Measurements from ENCODE around the gene WDR88. TPM values are rescaled to one million over a fixed set of nuclear protein-coding genes. Genes with fewer than 3 reads are reported as not detected.

WDR88 gene
- total and polyA plus RNA-seq, 9 donors, result 0.09 to 1.3 (median 0.47) TPM

DNA sequence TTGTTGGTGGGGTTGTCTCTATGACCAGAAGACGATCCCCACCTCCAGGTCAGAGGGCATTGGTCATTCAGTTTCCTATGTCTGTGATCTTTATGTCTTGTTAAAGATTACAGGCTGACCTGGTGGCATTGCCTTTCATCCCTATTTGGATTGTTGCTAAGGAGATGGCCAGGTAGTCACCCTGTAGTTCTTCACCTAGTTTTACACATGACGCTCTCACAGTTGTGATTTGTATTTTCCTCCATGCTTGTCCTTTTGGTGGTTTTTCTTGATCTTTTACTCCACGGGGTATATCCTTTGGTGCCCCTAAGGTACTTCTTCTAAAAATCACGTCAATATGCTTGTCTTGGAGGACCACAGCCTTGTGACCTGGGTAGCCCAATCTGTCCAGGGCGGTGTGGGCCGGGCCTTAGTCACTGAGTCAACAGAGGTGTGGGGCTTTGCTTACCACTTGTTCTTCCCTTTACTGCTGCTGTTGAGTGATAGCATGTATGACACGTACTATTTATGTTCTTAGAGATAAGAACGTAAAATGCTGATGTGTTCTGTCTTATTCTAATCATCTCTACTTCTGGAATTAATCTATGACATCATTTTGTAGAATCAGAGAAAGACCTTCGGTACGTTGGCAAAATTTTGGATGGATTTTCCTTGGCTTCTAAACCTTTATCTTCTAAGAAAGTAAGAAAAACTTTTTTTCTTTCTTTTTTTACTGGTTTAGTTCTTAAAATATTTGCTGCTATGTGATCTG lies 30.8 kb upstream of the WDR88 start:
- H3K9me3 ChIP-seq (replicated peaks; ENCODE audit: control insufficient read depth, low read depth, low read length), result no peaks in the 10 kb centered on the region
- DNase-seq, result no peak
- H3K27me3 ChIP-seq (ENCODE audit: control insufficient read depth, insufficient read depth, low read length), result no peaks in the 10 kb centered on the region
- H3K4me3 ChIP-seq (ENCODE audit: low read length), result no peak overlapping the region
- H3K36me3 ChIP-seq (ENCODE audit: control insufficient read depth, insufficient read depth, low read length), result peaks cover 53% of the 10 kb centered on the region
- H3K4me1 ChIP-seq (ENCODE audit: control insufficient read depth, insufficient read depth, low read length), result no peaks in the 10 kb centered on the region
- WGBS (ENCODE audit: insufficient coverage), result 95% methylated on average over 4 of the region's 10 CpGs
- no peak overlapping the region for H3K27ac ChIP-seq (ENCODE audit: low read length)

DNA sequence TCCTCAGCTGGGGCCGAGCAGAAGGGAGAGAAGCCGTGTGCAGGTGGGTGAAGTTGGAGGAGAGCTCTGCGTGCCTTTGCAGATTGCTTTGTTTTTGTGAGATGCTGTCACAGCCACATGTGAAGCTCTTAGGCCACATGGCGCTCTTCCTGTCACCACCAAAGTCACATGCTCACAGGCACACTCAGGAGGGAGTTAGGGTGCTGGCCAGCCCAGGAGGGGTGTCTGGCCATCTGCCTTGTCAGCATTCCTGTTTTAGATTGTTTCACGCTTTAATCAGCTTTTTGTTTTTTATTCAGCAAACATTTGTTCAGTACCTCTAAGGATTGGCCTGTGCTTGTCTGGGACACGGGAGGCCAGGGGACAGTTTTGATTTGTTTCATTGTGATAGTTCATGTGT lies 29.0 kb upstream of the WDR88 start:
- Histone ChIP-seq H3K9me3 (replicated peaks; ENCODE audit: control insufficient read depth, low read depth, low read length) (no peaks in the 10 kb centered on the region), H3K4me1 (ENCODE audit: control insufficient read depth, insufficient read depth, low read length) (no peaks in the 10 kb centered on the region), H3K36me3 (ENCODE audit: control insufficient read depth, insufficient read depth, low read length) (peaks cover 59% of the 10 kb centered on the region), H3K4me3 (ENCODE audit: low read length) (no peak overlapping the region), H3K27me3 (ENCODE audit: control insufficient read depth, insufficient read depth, low read length) (no peaks in the 10 kb centered on the region), H3K27ac (ENCODE audit: low read length) (no peak overlapping the region)
- no CpG with 5 or more reads among the region's 6 CpGs for WGBS (ENCODE audit: insufficient coverage)
- DNase-seq, result no peak

- H3K9me3 ChIP-seq (replicated peaks; ENCODE audit: control insufficient read depth, low read depth, low read length), result no peaks in the 10 kb centered on the region
- H3K36me3 ChIP-seq (ENCODE audit: control insufficient read depth, insufficient read depth, low read length), result peaks cover 68% of the 10 kb centered on the region
- no peak overlapping the region for H3K4me3 ChIP-seq (ENCODE audit: low read length)
- no peak overlapping the region for H3K27ac ChIP-seq (ENCODE audit: low read length)
- H3K27me3 ChIP-seq (ENCODE audit: control insufficient read depth, insufficient read depth, low read length), result no peaks in the 10 kb centered on the region
- no peak for DNase-seq
- H3K4me1 ChIP-seq (ENCODE audit: control insufficient read depth, insufficient read depth, low read length), result no peaks in the 10 kb centered on the region
- whole genome bisulfite sequencing (ENCODE audit: insufficient coverage), result 94% methylated on average over 10 of the region's 10 CpGs
Measured at GRCh38 chr19:33108161-33108560, 23.8 kb upstream of the WDR88 start.

GRCh38 chr19:33110137-33110910 lies 21.6 kb upstream of the WDR88 start:
- no CpG with 5 or more reads among the region's 9 CpGs for WGBS (ENCODE audit: insufficient coverage)
- H3K36me3 ChIP-seq (ENCODE audit: control insufficient read depth, insufficient read depth, low read length), result peaks cover 67% of the 10 kb centered on the region
- H3K9me3 ChIP-seq (replicated peaks; ENCODE audit: control insufficient read depth, low read depth, low read length), result no peaks in the 10 kb centered on the region
- no peak overlapping the region for H3K27ac ChIP-seq (ENCODE audit: low read length)
- no peaks in the 10 kb centered on the region for H3K4me1 ChIP-seq (ENCODE audit: control insufficient read depth, insufficient read depth, low read length)
- H3K4me3 ChIP-seq (ENCODE audit: low read length), result no peak overlapping the region
- no peak for DNase-seq
- no peaks in the 10 kb centered on the region for H3K27me3 ChIP-seq (ENCODE audit: control insufficient read depth, insufficient read depth, low read length)

DNA sequence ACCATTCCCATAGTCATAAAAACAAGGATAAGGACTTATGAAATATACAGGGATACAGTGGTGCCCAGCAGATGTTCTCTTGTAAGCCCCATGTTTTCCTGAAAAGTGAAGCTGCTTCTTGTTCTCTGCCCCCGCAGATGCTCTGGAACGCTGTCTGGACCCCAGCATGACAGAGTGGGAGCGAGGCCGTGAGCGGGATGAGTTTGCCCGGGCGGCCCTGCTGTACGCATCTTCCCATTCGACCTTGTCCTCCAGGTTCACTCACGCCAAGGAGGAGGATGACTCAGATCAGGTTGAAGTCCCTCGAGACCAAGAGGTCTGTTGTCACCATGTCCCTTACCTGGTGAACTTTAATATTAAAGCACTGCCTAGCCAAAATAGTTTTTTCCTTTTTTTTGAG lies 20.3 kb upstream of the WDR88 start:
- no peak for DNase-seq
- no peak overlapping the region for H3K27ac ChIP-seq (ENCODE audit: low read length)
- H3K27me3 ChIP-seq (ENCODE audit: control insufficient read depth, insufficient read depth, low read length), result no peaks in the 10 kb centered on the region
- WGBS (ENCODE audit: insufficient coverage), result 95% methylated on average over 10 of the region's 11 CpGs
- H3K9me3 ChIP-seq (replicated peaks; ENCODE audit: control insufficient read depth, low read depth, low read length), result no peaks in the 10 kb centered on the region
- H3K4me1 ChIP-seq (ENCODE audit: control insufficient read depth, insufficient read depth, low read length), result no peaks in the 10 kb centered on the region
- no peak overlapping the region for H3K4me3 ChIP-seq (ENCODE audit: low read length)
- peaks cover 60% of the 10 kb centered on the region for H3K36me3 ChIP-seq (ENCODE audit: control insufficient read depth, insufficient read depth, low read length)

- H3K27me3 ChIP-seq (ENCODE audit: control insufficient read depth, insufficient read depth, low read length), result no peaks in the 10 kb centered on the region
- H3K36me3 ChIP-seq (ENCODE audit: control insufficient read depth, insufficient read depth, low read length), result peaks cover 57% of the 10 kb centered on the region
- 87% methylated on average over 2 of the region's 4 CpGs for WGBS (ENCODE audit: insufficient coverage)
- H3K4me3 ChIP-seq (ENCODE audit: low read length), result no peak overlapping the region
- no peaks in the 10 kb centered on the region for H3K4me1 ChIP-seq (ENCODE audit: control insufficient read depth, insufficient read depth, low read length)
- no peak overlapping the region for H3K27ac ChIP-seq (ENCODE audit: low read length)
- H3K9me3 ChIP-seq (replicated peaks; ENCODE audit: control insufficient read depth, low read depth, low read length), result no peaks in the 10 kb centered on the region
- DNase-seq, result no peak
Measured at GRCh38 chr19:33114312-33114711, 17.6 kb upstream of the WDR88 start.

GRCh38 chr19:33117501-33117900 lies 14.4 kb upstream of the WDR88 start:
- Histone ChIP-seq H3K9me3 (replicated peaks; ENCODE audit: control insufficient read depth, low read depth, low read length) (no peaks in the 10 kb centered on the region), H3K27me3 (ENCODE audit: control insufficient read depth, insufficient read depth, low read length) (no peaks in the 10 kb centered on the region), H3K4me1 (ENCODE audit: control insufficient read depth, insufficient read depth, low read length) (no peaks in the 10 kb centered on the region), H3K27ac (ENCODE audit: low read length) (no peak overlapping the region), H3K36me3 (ENCODE audit: control insufficient read depth, insufficient read depth, low read length) (peaks cover 38% of the 10 kb centered on the region), H3K4me3 (ENCODE audit: low read length) (no peak overlapping the region)
- DNase-seq, result no peak
- 94% methylated on average over 2 of the region's 8 CpGs for WGBS (ENCODE audit: insufficient coverage)

DNA sequence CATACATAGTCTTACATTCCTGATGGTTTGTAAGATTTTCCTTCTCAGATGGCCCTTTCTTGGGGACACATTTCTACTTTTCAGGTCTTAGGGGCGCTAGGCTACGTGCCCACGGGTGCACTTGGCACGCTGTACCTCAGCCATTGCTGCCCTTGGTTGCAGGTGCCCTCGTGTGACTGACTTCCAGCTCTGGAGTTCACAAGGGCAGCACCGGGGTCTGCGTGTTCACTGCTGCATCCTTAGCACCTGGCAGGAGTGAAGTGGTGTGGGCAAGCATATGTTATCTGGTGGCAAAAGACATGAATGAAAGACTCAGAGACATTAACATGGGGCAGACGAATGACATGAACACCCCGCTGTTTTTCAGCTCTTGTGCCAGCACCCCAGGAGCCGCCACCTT lies 13.3 kb upstream of the WDR88 start:
- H3K9me3 ChIP-seq (replicated peaks; ENCODE audit: control insufficient read depth, low read depth, low read length), result no peaks in the 10 kb centered on the region
- H3K4me1 ChIP-seq (ENCODE audit: control insufficient read depth, insufficient read depth, low read length), result no peaks in the 10 kb centered on the region
- H3K27ac ChIP-seq (ENCODE audit: low read length), result no peak overlapping the region
- no peak overlapping the region for H3K4me3 ChIP-seq (ENCODE audit: low read length)
- DNase-seq, result no peak
- WGBS (ENCODE audit: insufficient coverage), result 89% methylated on average over 9 of the region's 10 CpGs
- H3K36me3 ChIP-seq (ENCODE audit: control insufficient read depth, insufficient read depth, low read length), result peaks cover 35% of the 10 kb centered on the region
- no peaks in the 10 kb centered on the region for H3K27me3 ChIP-seq (ENCODE audit: control insufficient read depth, insufficient read depth, low read length)

GRCh38 chr19:33124207-33125098 lies 7.5 kb upstream of the WDR88 start:
- no peaks in the 10 kb centered on the region for H3K27me3 ChIP-seq (ENCODE audit: control insufficient read depth, insufficient read depth, low read length)
- peaks cover 3% of the 10 kb centered on the region for H3K4me1 ChIP-seq (ENCODE audit: control insufficient read depth, insufficient read depth, low read length)
- H3K4me3 ChIP-seq (ENCODE audit: low read length), result no peak overlapping the region
- H3K36me3 ChIP-seq (ENCODE audit: control insufficient read depth, insufficient read depth, low read length), result peaks cover 42% of the 10 kb centered on the region
- no peak for DNase-seq
- no peaks in the 10 kb centered on the region for H3K9me3 ChIP-seq (replicated peaks; ENCODE audit: control insufficient read depth, low read depth, low read length)
- 84% methylated on average over 8 of the region's 10 CpGs for WGBS (ENCODE audit: insufficient coverage)
- no peak overlapping the region for H3K27ac ChIP-seq (ENCODE audit: low read length)

DNA sequence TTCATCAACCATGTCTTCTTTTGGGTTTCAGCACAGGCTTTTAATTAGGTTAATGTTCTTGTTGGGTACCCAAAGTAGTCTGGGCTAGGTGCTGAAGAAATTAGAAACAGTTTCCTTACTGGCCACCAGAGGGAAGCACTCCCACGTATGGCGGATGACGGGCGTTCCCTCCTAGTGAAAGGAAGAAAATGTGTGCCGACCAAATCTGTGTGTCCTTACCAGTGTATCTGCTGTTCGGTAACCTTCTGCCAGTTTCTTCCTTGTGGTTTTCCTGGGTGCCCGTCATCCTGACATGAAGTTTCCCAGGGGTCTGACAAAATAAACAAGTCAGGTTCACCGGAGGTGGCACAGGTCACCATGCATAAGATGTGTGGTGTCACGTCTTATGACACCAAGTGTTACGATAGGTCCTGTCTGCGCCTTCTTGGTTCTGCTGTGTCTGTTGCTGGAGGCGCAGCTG lies 6.0 kb upstream of the WDR88 start:
- peaks cover 3% of the 10 kb centered on the region for H3K4me1 ChIP-seq (ENCODE audit: control insufficient read depth, insufficient read depth, low read length)
- H3K9me3 ChIP-seq (replicated peaks; ENCODE audit: control insufficient read depth, low read depth, low read length), result no peaks in the 10 kb centered on the region
- no peak overlapping the region for H3K4me3 ChIP-seq (ENCODE audit: low read length)
- peaks cover 49% of the 10 kb centered on the region for H3K36me3 ChIP-seq (ENCODE audit: control insufficient read depth, insufficient read depth, low read length)
- H3K27ac ChIP-seq (ENCODE audit: low read length), result no peak overlapping the region
- no peaks in the 10 kb centered on the region for H3K27me3 ChIP-seq (ENCODE audit: control insufficient read depth, insufficient read depth, low read length)
- peak; percentile 66 for DNase-seq
- 29% methylated on average over 7 of the region's 12 CpGs for WGBS (ENCODE audit: insufficient coverage)
